Psoas muscle (tissue), 8 donors: ENCODE results near the gene TUFM. TPM values are rescaled to one million over a fixed set of nuclear protein-coding genes. Genes with fewer than 3 reads are reported as not detected.
A peak's percentile ranks its signal among the peaks of the same experiment; 100 is the strongest.

ENCODE experiments used
- ATAC-seq, 4 donors: fragments of 200-7000 bp; cut with Tn5 transposase; one replicate each; pipeline ENCODE4 v1.9.1; 2020; ENCODE audit warnings: moderate library complexity in 3 of 4, mild to moderate bottlenecking in 2 of 4
- DNase-seq, 2 donors: peaks; one replicate each; pipeline ENCODE4 v3.0.0-alpha.2; 2020
- H3K27ac ChIP-seq: fragments of 200-600 bp; one replicate; pipeline ENCODE4 v1.8.0; 2022
- H3K27me3 ChIP-seq, 3 donors: fragments of 200-600 bp in 1 of 3; one replicate each; pipeline versions ENCODE4 v1.6.1 to v1.8.0; 2013 to 2022; ENCODE audit warnings: low read length in 2 of 3, mild to moderate bottlenecking in 2 of 3, moderate library complexity in 1 of 3; ENCODE audit not compliant: insufficient read depth in 3 of 3
- H3K36me3 ChIP-seq, 2 donors: fragments of 200-600 bp in 1 of 2; one replicate each; pipeline versions ENCODE4 v1.6.1 to v1.8.0; 2013 to 2022; ENCODE audit warnings: low read depth in 1 of 2, mild to moderate bottlenecking in 1 of 2, moderate library complexity in 1 of 2; ENCODE audit not compliant: insufficient read depth in 1 of 2
- H3K4me1 ChIP-seq: fragments of 200-600 bp; one replicate; pipeline ENCODE4 v1.8.0; 2022
- H3K4me3 ChIP-seq: fragments of 200-600 bp; one replicate; pipeline ENCODE4 v1.8.0; 2022; ENCODE audit warnings: mild to moderate bottlenecking
- H3K9me3 ChIP-seq: fragments of 200-600 bp; one replicate; pipeline ENCODE4 v1.8.0; 2022
- WGBS, 3 donors: extraction: QIAGEN DNeasy Blood & Tissue Kit; methylation state at CpG; one replicate each; pipeline versions ENCODE4 v1.1.6 to v1.1.7; 2013; 5-methylcytosine and 5-hydroxymethylcytosine counted together
- intact Hi-C, 2 donors: fragments of 100-400 bp; cut with DNase I; formaldehyde crosslinking; loops; one replicate each; pipeline versions ENCODE4 v1.11.0 to v1.14.2; 2022
- polyA plus RNA-seq, 3 donors: library from polyadenylated mRNA; stranded (reverse); fragments of 200-250 nt; gene quantifications; one replicate each; pipeline ENCODE4 v1.2.3, GENCODE V29; 2013
- total RNA-seq, 4 donors: library from RNA; stranded (reverse); fragmentation: NEBNext Ultra II Directional in 2 of 4; extraction: Animal tissue kit (Norgen Biotek cat#: 25700) in 2 of 4; gene quantifications; one replicate each; pipeline versions ENCODE4 v1.2.1 to v1.2.4, GENCODE V29; 2021 to 2023
- TF ChIP-seq, protein P1 (sequence below): fragments of 200-600 bp; IDR thresholded peaks from one replicate; pipeline ENCODE4 v1.8.0; 2022; ENCODE audit warnings: antibody characterized with exemption
- donor health status: healthy with polysubstance abuse.
- donor health status: DM: no; HTN: no; CAD: no; lungs with moderate emphysema.
- donor health status: Bipolar disorder and iron deficiency.
- donor health status: healthy.
- donor health status: DM: yes; HTN: yes; CAD: no.
- donor health status: DM: no; HTN: no; CAD: no.
- donor health status: DM: no; HTN: no; CAD: no.
- donor health status: DM: yes; HTN: yes; CAD: no.

The TUFM gene
- total and polyA plus RNA-seq, 7 donors, result 155 to 355 (median 211) TPM

DNA sequence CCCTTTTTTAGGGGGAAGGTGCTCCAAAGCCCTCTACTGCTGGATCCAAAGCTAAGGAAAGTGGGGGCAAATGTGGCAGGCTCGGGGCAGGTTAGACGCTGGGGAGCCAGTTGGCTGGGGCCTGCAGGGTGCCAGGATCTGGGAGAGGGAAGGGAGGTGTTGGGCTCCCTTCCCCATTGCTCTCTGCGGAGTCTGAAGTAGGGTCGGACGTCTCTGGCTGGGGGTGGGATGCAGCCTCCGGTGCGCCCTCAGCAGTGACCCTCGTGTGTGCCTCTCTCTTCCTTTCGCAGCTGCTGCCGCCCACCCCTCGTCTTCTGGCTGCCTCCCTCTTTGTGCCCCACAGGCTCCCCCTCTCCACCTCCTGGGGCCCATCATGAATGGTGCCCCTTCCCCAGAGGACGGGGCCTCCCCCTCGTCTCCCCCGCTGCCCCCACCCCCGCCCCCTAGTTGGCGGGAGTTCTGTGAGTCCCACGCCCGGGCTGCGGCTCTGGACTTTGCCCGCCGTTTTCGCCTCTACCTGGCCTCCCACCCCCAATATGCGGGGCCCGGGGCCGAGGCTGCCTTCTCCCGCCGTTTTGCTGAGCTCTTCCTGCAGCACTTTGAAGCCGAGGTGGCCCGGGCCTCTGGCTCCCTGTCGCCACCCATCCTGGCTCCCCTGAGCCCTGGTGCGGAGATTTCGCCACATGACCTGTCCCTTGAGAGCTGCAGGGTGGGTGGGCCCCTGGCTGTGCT is 19.7 kb upstream of the TUFM start:
- ATAC-seq, result no peak
- intact Hi-C loops, result no loop called here

DNA sequence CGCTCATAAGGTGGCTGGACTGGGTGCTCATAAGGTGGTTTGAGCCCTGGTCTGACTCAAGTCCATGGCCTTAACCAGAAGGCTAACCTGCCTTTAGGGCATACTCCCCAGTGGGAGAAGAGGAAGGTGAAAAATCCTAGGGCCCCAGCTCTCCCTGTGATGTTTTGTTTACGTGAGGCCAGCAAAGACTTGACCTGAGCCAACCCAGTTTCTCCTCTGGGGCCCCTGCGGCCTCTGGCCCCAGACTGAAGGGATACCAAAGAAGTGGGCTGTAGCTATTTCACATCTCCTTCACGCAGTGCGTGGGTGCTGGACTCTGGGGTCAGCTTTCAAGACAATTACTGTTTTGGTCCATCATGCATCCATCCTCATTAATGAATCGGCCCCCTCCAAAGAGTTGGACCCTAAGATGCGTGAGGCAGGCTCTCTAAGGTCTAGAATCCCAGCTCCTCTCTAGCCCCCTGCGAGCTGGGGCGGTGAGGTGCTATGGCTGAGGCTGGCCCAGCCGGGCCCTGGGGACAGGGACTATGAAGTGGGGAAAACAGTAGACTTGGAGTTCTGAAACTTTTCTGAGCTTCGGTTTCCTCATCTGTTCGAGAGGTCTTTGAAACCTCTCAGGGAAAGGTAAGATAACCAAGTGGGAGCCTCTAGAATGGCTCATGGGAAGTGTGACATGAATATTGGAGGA is 19.0 kb upstream of the TUFM start:
- TF ChIP-seq, protein P1, sequence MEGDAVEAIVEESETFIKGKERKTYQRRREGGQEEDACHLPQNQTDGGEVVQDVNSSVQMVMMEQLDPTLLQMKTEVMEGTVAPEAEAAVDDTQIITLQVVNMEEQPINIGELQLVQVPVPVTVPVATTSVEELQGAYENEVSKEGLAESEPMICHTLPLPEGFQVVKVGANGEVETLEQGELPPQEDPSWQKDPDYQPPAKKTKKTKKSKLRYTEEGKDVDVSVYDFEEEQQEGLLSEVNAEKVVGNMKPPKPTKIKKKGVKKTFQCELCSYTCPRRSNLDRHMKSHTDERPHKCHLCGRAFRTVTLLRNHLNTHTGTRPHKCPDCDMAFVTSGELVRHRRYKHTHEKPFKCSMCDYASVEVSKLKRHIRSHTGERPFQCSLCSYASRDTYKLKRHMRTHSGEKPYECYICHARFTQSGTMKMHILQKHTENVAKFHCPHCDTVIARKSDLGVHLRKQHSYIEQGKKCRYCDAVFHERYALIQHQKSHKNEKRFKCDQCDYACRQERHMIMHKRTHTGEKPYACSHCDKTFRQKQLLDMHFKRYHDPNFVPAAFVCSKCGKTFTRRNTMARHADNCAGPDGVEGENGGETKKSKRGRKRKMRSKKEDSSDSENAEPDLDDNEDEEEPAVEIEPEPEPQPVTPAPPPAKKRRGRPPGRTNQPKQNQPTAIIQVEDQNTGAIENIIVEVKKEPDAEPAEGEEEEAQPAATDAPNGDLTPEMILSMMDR, result no peak
- Histone ChIP-seq H3K9me3 (no peaks in the 10 kb centered on the region), H3K27me3 (no peaks in the 10 kb centered on the region), H3K36me3 (peaks cover 0 to 39% of the 10 kb centered on the region in 2 donors), H3K4me1 (peaks cover 10% of the 10 kb centered on the region), H3K27ac (peak overlapping the region; percentile 98), H3K4me3 (peak overlapping the region; percentile 95)
- intact Hi-C loops, result no loop called here
- DNase-seq (no peak), ATAC-seq (no peak)
- 79 to 87% (median 80%) methylated on average over 12 of the region's 12 CpGs for whole genome bisulfite sequencing, 3 donors

More for the DNA sequence above, 19.7 kb upstream of the TUFM start:
- TF ChIP-seq, protein P1, result no peak
- H3K27ac ChIP-seq, result no peak overlapping the region
- no peak overlapping the region for H3K4me3 ChIP-seq
- WGBS, 3 donors, result 60 to 70% (median 64%) methylated on average over 20 to 32 of the region's 32 CpGs
- peaks cover 0 to 47% of the 10 kb centered on the region in 2 donors for H3K36me3 ChIP-seq
- DNase-seq, result no peak
- no peaks in the 10 kb centered on the region for H3K9me3 ChIP-seq
- H3K4me1 ChIP-seq, result peaks cover 10% of the 10 kb centered on the region
- no peaks in the 10 kb centered on the region for H3K27me3 ChIP-seq

DNA sequence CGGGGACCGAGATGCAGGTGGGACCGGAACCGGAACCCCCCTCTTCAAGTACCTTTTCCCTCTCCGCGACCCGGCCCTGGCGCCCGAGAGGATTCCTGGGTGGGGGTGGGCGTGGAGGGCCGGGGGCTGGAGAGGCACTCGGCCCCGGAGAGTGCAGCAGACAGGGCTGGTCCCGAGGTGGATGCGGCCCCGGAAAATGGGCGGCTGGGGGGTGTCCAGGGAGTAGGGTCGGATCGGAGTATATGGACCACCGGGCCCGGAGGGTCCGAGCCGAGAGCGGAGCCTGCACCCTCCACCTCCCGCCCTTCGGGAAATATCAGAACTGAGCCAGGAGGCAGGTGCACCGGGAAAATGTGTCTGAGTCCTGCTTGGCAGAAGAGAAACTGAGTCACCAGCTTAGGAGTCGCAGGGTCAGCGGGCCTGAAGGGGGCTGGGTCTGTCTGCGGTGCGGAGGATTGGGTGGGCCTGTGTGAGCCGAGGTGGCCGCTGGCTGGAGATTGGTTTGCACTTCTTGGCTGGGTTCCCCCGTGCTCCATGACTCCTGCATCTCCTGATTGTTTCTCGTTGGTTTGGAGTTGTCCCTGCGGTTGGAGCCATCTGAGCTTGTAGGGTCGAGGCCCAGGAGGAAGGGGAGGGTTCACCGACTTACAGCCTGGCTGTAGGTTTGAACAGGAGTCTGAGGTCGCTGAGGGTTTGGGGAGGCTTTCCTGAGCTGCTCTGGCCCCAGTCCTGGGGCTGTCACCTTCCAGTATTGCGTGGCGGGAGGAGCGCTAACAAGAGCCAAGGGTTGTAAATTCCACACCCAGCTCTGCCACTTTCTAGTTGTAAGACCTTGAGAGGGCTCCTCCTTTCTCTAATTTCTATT is 18.0 kb upstream of the TUFM start:
- no peaks in the 10 kb centered on the region for H3K27me3 ChIP-seq
- no peaks in the 10 kb centered on the region for H3K9me3 ChIP-seq
- DNase-seq (peak in 1 of 2 donors; percentile 33), ATAC-seq (peak; percentile 18 to 43 (median 22))
- intact Hi-C loops, result loop anchor here in 1 of 2 donors (1.0 to 5.0 kb wide), 3 partner anchors 18 to 83 kb away; partner anchors contain the start of genes ATXN2L and TUFM
- peaks cover 0 to 29% of the 10 kb centered on the region in 2 donors for H3K36me3 ChIP-seq
- peaks cover 10% of the 10 kb centered on the region for H3K4me1 ChIP-seq
- H3K4me3 ChIP-seq, result peak overlapping the region; percentile 95
- TF ChIP-seq, protein P1, result no peak
- H3K27ac ChIP-seq, result peak overlapping the region; percentile 98
- WGBS, 3 donors, result 1 to 3% (median 2%) methylated on average over 34 to 41 of the region's 42 CpGs

DNA sequence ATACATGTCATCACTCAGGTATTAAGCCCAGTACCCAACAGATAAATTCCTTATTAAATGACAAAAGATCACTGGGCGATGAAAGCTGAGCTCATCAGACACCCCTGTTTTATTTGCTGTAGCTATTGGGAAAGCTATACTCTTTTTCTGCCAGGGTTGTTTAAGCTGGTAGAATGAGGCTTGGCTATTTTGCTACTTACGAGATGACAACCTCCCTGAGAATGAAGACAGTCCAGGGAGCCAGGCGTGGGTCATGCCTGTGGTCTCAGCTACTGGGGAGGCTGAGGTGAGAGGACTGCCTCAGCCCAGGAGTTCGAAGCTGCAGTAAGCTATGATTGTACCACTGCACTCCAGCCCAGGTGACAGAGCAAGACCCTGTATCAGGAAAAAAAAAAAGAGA is 13.2 kb upstream of the TUFM start:
- Histone ChIP-seq H3K27ac (no peak overlapping the region), H3K9me3 (no peaks in the 10 kb centered on the region), H3K4me1 (no peaks in the 10 kb centered on the region), H3K36me3 (no peaks in the 10 kb centered on the region), H3K4me3 (no peak overlapping the region), H3K27me3 (no peaks in the 10 kb centered on the region)
- WGBS, 3 donors, result 75 to 94% (median 91%) methylated on average over 4 of the region's 4 CpGs
- TF ChIP-seq, protein P1, result no peak
- DNase-seq (no peak), ATAC-seq (no peak)
- intact Hi-C loops, result no loop called here
